Measurements from ENCODE around the gene CPM.
"Not testable (repeated sequence)": the region's sequence is repeated elsewhere in the genome, so short reads cannot be mapped to it uniquely, and the experiment has no call there.

CPM gene

GRCh38 chr12:68803948-68804656 is 128.9 kb downstream of the CPM start:
- no peak for FAIRE-seq

DNA sequence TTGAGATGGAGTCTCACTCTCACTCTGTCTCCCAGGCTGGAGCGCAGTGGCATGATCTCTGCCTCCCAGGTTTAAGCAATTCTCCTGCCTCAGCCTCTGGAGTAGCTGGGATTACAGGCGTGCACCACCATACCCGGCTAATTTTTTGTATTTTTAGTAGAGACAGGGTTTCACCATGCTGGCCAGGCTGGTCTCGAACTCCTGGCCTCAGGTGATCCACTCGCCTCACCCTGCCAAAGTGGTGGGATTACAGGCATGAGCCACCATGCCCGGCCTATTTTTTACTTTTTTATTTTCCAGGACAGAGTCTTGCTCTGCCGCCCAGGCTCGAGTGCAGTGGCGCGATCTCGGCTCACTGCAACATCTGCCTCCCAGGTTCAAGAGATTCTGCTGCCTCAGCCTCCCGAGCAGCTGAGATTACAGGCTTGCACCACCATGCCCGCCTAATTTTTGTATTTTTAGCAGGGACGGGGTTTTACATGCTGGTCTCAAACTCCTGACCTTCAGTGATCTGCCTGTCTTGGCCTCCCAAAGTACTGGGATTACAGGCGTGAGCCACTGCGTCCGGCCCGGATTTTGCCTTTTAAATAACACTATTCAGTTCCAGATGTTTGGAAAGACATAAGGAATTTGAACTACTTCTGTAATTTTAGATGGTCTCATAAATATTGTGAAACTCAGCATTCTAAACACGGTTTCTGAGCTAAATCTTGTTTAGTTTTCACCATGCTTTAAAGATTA is 129.9 kb downstream of the CPM start:
- FAIRE-seq = not testable (repeated sequence)

DNA sequence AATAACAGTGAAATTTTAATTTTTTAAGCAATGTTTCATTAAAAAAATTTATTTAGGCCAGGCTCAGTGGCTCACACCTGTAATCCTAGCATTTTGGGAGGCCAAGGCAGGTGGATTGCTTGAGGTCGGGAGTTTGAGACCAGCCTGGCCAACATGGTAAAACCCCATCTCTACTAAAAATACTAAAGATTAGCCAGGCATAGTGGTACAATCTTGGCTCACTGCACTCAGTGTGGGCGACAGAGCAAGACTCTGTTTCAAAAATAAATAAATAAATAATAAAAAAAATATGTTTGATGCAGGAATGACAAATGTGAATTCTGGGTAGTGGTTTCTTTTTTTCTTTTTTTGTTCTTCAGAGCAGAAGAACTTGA is 130.6 kb downstream of the CPM start:
- not testable (repeated sequence) for FAIRE-seq

All from islet of Langerhans (tissue), 1 donor.